GM12874 (cell line): ENCODE data around the gene COL9A1.

ENCODE experiments used
- TF ChIP-seq, protein P1 (sequence below): IDR thresholded peaks from 2 replicates; pipeline ENCODE4 v1.5.1; 2011; ENCODE audit warnings: low read depth, mild to moderate bottlenecking, control low read depth, low read length, moderate library complexity; ENCODE audit not compliant: insufficient read depth

Gene COL9A1

DNA sequence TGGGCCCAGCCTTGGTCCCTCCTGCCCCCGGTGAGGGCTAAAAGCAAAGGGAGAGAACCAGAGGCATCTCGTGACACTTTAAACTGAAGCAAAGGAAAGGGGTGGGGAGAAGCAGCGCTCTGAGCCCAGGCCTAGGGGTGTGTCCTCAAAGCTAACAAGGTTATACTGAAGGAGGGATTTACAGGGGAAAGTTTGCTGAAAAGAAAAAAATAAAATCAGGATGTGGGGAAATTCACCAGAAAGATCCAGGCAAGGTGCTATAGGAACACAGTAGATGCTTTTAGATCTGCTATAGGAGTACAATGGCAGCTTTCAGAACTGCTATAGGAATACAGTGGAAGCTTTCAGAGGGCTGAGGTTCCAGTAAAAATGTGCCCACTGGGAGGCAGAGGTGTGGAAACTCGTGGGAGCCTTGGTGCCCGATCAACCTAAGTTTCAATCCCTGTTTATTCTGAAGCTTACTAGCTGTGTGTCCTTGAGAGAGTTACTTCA is at the start of gene COL9A1:
COL9A1 (minus strand) TSS at position 51 of the 492 bp plus-strand sequence. CDS start 160 bp downstream, outside the sequence.
- TF ChIP-seq, protein P1, sequence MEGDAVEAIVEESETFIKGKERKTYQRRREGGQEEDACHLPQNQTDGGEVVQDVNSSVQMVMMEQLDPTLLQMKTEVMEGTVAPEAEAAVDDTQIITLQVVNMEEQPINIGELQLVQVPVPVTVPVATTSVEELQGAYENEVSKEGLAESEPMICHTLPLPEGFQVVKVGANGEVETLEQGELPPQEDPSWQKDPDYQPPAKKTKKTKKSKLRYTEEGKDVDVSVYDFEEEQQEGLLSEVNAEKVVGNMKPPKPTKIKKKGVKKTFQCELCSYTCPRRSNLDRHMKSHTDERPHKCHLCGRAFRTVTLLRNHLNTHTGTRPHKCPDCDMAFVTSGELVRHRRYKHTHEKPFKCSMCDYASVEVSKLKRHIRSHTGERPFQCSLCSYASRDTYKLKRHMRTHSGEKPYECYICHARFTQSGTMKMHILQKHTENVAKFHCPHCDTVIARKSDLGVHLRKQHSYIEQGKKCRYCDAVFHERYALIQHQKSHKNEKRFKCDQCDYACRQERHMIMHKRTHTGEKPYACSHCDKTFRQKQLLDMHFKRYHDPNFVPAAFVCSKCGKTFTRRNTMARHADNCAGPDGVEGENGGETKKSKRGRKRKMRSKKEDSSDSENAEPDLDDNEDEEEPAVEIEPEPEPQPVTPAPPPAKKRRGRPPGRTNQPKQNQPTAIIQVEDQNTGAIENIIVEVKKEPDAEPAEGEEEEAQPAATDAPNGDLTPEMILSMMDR = no peak

DNA sequence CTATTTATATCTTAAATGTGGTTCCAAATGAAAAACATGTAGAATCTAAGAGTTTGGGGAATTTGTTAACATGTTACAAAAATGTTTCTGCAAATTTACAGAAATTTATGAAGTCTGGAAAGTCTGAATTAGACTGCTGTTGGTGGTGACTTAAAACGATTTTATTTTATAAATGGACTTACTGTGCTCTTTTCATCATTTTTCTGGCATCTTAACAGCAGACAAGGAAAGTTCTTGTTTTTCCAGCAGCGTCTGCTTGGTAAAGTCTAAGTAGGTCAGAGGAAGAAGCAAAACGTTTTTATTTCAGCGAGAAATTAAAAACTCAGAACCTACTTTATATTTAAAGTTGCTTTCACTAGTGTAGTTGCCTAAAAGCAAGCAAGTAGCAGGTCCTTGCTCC is 48.6 kb upstream of the COL9A1 start:
- TF ChIP-seq, protein P1 = no peak

DNA sequence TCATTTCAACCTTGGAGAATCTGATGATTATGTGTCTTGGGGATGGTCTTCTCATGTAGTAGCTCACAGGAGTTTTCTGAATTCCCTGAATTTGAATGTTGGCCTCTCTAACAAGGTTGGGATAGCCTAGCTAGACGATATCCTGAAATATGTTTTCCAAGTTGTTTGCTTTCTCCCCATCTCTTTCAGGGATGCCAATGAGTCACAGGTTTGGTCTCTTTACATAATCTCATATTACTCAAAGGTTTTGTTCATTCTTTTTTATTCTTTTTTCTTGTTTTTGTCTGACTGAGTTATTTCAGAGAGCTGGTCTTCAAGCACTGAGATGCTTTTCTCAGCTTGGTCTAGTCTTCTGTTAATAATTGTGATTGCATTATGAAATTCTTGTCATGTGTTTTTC is 42.7 kb upstream of the COL9A1 start:
- TF ChIP-seq, protein P1 = no peak

DNA sequence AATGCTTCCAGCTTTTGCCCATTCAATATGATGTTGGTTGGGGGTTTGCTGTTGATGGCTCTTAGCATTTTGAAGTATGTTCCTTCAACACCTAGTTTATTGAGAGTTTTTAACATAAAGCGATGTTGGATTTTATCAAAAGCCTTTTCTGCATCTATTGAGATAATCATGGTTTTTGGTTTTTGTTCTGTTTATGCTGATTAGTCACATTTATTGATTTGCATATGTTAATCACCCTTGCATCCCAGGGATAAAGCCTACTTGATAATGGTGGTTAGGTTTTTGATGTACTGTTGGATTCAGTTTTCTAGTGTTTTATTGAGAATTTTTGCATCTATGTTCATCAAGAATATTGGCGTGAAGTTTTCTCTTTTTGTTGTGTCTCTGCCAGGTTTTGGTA is 40.4 kb upstream of the COL9A1 start:
- TF ChIP-seq, protein P1 = no peak

DNA sequence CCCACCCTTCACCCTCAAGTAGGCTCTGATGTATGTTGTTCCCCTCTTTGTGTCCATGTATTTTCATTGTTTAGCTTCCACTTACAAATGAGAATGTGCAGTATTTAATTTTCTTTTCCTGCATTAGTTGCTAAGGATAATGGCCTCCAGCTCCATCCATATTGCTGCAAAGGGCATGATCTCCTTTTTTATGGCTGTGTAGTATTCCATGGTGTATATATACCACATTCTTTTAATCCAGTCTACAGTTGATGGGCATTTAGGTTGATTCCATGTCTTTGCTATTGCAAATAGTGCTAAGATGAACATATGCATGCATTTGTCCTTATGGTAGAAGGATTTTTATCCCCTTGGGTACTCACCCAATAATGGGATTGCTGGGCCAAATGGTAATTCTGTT is 35.9 kb upstream of the COL9A1 start:
- TF ChIP-seq, protein P1 = no peak

DNA sequence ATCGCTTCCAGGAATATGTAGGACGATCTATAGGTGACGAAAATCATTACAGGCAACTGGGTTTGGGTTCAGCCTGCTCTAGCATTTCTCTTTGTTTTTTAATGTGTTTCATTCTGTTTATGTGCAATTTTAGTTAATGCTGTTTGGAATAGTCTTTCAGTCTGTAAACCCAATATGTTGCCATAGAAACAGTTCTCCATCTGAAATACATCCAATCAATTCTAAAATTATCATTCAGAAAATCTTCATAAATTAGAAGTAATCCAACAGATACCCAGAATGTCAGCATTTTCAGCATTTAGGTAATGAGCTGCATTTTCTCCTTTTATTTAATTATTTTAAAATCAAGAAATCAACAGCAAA is 34.8 kb upstream of the COL9A1 start:
- TF ChIP-seq, protein P1 = no peak

DNA sequence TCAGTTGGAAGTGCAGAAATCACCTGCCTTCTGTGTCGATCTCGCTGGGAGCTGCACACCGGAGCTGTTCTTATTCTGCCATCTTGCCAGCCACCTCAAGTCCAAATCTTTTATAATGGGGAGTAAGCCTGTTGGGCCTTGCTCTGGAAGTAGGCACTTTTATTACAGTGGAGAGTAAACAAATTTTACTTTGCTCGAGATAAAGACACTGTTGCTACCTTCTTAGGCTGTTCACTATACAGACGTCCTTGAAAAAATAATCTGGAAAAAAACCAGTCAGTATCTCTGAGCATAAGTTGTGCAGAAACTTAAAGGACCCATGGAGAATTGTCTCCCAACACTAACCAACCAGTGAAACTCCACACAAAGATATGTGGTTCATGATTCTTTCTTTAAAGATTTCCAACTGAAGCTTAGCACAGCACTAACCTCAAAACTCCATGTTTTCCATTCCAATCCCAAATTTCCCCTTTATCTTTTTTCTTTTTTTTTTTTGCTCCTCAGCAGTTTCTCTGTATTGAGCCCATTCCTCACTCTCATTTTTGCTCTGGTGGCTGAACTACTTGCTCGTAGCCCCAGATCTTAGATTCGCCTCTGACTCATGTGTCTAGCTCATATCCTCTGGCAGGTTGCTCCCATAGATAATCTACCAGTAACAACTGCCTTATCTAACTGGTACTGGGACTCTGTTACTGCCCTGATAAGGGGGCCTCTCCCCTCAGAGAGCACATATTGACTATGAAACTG is 34.3 kb upstream of the COL9A1 start:
- TF ChIP-seq, protein P1 = no peak
